Measurements from ENCODE around the gene PRSS27.
A peak's percentile ranks its signal among the peaks of the same experiment; 100 is the strongest.

The PRSS27 gene

DNA sequence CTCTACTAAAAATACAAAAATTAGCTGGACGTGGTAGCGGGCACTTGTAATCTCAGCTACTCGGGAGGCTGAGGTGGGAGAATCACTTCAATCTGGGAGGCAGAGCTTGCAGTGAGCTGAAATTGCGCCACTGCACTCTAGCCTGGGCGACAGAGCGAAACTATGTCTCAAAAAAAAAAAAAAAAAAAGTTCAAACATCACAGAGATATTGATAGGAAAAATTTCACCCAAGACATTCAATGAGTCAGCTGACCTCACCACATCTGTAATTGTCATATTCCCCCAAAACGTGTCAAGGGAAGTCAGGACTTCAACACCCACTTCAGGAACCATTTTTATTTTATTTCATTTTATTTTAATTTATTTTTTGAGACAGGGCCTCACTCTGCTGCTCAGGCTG lies 8.0 kb upstream of the PRSS27 start:
- H3K4me3 ChIP-seq (ENCODE audit: low read depth, low read length) = no peak overlapping the region

DNA sequence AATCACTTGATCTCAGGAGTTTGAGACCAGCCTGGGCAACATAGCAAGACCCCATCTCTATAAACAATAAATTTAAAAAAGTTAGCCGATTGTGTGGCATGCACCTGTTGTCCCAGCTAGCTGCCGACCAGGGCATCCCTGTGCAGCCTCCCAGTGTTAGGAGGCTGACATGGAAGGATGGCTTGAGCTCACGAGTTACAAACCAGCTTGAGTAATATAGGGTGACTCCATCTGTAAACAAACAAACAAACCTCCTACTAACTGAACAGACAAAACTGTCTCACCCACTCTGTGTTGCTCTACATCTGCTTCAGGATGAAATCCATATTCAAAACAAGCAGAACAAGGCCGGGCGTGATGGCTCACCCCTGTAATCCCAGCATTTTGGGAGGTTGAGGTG lies 6.9 kb upstream of the PRSS27 start:
- H3K4me3 ChIP-seq (ENCODE audit: low read depth, low read length) = no peak overlapping the region

DNA sequence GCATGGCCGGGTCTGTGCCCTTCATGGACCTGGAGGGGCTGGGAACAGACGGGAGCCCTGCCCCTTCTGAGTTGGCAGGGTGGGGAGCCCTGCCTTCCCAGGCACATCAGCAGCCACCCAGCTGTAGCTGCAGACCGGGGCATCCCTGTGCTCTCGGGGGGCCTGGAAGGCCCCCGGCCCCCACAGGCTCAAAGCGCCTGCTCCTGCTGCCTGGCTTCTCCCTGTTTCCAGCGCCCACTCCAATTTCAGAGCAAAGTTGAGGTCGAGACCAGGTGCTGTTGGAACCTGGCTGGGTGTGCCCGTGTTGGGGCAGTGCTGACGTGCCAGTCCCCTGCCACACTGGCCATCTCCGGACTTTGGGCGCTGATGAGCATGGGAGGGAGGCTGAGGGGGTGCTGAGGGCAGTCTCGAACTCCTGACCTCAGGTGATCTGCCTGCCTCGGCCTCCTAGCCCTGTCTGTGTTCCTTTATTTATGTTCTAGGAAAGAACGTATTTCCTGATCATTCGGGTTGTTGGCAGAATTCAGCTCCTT lies 4.9 kb upstream of the PRSS27 start:
- no peak overlapping the region for H3K4me3 ChIP-seq (ENCODE audit: low read depth, low read length)

- no peak overlapping the region for H3K4me3 ChIP-seq (ENCODE audit: low read depth, low read length)
These were observed 4.2 kb upstream of the PRSS27 start for GRCh38 chr16:2724088-2724676.

- peak overlapping the region; percentile 47 for H3K4me3 ChIP-seq (ENCODE audit: low read depth, low read length)
These were observed 1.7 kb upstream of the PRSS27 start for GRCh38 chr16:2721634-2722173.

- peak overlapping the region; percentile 47 for H3K4me3 ChIP-seq (ENCODE audit: low read depth, low read length)
These were observed 952 bp upstream of the PRSS27 start for GRCh38 chr16:2720719-2721633.

- H3K4me3 ChIP-seq (ENCODE audit: low read depth, low read length) = no peak overlapping the region
These were observed 528 bp downstream of the PRSS27 start for GRCh38 chr16:2719328-2720063.

GRCh38 chr16:2717383-2718263 lies 2.4 kb downstream of the PRSS27 start:
- H3K4me3 ChIP-seq (ENCODE audit: low read depth, low read length) = no peak overlapping the region

DNA sequence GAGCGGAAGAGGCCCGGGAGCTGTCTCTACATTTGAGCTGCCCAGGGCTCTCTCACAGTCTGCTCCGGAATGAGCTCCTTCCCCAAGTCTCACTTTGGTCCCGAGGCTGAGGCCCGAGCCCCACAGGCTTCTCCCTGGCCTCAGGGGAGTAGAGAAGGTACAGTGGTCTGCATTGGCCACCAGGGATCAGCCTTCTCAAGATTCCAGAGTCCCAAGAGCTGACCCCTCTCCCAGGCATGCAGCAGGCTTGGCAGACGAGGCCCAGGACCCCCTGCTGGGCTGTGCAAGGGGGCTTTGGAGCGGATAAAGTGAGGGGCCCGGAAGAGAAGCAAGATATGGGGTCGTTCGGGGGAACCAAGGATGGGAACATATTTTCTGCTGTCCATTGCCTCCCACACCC lies 3.1 kb downstream of the PRSS27 start:
- H3K4me3 ChIP-seq (ENCODE audit: low read depth, low read length) = no peak overlapping the region

- H3K4me3 ChIP-seq (ENCODE audit: low read depth, low read length) = no peak overlapping the region
These were observed 3.8 kb downstream of the PRSS27 start for GRCh38 chr16:2715966-2716885.

DNA sequence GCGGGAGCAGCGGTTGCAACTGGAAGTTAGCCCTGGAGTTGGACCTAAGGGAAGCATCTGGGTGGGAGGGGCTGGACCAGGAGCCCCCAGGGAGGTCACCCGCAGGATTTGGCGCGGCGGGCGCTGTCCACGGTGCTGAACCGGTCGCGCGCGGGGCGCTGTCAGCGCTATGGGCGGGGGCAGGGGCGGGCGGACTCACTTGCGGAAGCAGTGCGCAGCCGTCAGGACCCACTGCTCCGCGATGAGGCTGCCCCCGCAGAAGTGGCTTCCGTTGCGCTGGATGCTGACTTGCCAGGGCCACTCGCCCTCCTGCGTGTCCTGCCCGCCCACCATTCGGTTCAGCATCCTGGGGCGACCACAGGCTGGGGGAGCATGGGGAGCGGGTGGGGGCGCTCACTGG lies 4.5 kb downstream of the PRSS27 start:
- H3K4me3 ChIP-seq (ENCODE audit: low read depth, low read length) = no peak overlapping the region

DNA sequence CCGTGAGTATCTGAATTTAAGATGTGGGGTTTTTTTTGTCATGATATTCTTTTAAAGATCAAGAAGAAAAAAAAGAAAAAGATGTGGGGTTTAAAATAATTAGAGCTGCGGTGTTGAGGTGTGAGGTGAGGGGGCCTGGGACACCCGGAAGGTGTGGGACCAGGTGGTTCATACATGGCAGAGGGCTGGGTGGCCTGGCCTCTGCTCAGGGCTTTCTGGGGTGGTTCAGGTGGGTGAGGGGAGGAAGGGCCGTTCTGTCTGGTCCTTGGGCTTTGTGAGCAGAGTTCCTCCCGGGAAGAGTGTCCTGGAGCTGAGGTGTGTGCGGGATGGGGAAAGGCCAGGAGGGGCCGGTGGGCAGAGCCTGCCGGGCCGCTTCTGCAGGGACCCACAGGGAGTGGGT lies 5.0 kb downstream of the PRSS27 start:
- H3K4me3 ChIP-seq (ENCODE audit: low read depth, low read length) = no peak overlapping the region

DNA sequence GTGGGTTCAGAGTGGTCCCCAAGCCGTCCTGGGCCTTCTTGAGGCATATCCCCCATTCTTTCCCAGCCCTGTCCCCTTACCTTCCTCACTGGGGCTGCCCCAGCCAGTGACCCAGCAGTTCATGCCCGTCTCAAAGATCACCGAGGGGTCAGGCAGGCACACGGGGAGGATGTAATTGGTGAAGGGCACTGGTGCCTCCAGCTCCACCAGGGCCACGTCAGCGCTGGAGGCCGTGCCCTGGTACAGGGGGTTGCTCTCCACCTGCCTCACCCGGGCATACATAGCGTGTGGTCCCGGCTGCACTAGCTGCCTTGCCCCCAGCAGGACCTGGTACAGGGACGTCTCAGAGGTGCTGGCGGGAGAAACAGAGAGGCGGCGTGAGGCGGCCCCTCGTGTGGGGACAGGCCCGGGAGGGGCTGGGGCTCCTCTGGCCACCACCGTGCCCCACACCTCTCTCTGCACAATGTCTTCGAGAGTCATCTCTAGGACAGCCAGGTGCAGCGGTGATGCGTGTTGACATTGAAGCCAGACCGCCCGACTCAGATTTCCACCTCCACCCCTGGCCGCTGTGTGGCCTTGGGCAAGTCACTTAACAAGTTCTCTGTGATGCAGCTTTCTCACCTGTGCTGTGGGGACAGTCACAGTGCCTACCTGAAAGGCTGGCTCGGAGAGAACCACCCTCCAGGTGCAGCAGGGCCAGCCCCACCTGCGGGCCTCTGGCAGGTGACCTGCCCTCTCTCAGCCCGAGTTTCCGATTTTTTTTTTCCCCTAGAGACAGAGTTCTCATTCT lies 5.8 kb downstream of the PRSS27 start:
- no peak overlapping the region for H3K4me3 ChIP-seq (ENCODE audit: low read depth, low read length)

- no peak overlapping the region for H3K4me3 ChIP-seq (ENCODE audit: low read depth, low read length)
These were observed 6.5 kb downstream of the PRSS27 start for GRCh38 chr16:2713523-2713922.

DNA sequence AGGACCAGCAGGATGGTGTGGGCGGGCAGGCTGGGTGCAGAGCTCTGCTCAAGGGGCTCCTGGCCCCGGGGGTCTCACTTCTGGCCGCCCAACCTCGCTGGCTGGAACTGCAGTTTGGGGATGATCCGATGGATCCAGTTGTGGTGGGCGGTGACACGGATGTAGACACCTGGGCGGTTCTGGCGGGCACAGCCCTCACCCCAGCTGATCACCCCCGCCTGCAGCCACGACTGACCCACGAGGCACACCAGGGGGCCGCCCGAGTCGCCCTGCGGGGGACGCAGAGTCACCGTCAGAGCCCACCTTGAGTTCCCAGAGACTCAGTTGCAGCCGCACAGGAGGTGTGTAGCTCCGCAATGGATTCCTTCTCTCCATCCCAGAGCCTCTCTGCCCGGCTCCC lies 7.5 kb downstream of the PRSS27 start:
- H3K4me3 ChIP-seq (ENCODE audit: low read depth, low read length) = no peak overlapping the region

- no peak overlapping the region for H3K4me3 ChIP-seq (ENCODE audit: low read depth, low read length)
These were observed 8.0 kb downstream of the PRSS27 start for GRCh38 chr16:2712063-2712441.

GRCh38 chr16:2711370-2712062 lies 8.5 kb downstream of the PRSS27 start:
- no peak overlapping the region for H3K4me3 ChIP-seq (ENCODE audit: low read depth, low read length)

GRCh38 chr16:2710711-2711231 lies 9.3 kb downstream of the PRSS27 start:
- no peak overlapping the region for H3K4me3 ChIP-seq (ENCODE audit: low read depth, low read length)

Measured in iPS-11a (cell line).